Dermis blood vessel endothelial cell (primary cell): Measurements from ENCODE around the gene ENDOU. TPM values are rescaled to one million over a fixed set of nuclear protein-coding genes. Genes with fewer than 3 reads are reported as not detected.
A peak's percentile ranks its signal among the peaks of the same experiment; 100 is the strongest.

Source experiments
- DNase-seq: peaks from one replicate; pipeline ENCODE4 v3.0.0; 2010
- total RNA-seq: library from RNA; depleted of rRNA; stranded (reverse); fragments of >200 nt; gene quantifications from 2 replicates; pipeline ENCODE4 v1.2.3, GENCODE V29; 2014

Gene ENDOU
- total RNA-seq, 1 donor from 2014 or later, result not detected

DNA sequence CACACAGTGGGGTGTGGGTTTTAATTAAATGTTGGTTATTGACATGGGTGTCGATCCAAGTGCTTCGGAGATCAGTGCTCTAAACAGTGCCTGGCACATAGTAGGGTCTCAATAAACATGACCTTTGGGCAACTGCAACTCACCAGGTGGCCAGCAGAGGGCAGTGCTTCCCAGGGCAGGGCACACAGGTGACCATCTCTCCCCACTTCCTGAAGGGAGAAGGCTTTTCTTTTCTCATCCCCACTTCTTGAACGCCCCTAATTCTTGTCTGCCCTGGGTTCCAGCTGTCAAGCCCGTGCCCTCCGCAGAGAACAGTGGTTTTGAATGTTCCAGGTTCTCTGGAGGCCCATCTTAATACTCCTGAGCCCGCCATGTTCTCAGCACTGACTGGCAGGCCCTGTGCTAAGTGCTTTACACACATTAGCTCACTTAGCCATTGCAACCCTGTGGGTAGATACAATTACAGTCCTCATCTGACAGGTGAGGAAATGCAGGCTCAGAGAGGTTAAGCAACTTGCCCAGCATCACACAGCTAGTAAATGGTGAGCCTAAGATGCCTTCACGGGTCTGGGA, 17.0 kb upstream of the ENDOU start:
- peak; percentile 66 for DNase-seq

DNA sequence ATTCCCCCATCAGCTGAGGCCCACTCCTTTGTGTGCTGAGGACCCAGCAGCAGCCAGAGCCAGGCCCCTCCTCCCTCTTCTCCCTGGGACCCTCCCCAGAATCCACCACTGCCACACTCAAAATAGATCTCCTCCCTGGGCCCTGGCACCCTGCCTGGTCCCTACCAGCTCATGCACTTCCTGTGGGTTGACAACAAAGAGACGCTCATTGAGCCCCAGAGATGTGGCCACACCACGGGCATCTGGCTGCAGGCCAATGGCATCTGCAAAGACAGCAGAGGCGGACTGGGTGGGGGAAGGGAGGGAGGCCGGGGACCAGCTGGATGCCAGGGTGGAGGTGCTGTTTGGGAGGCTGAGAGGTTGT, 16.0 kb upstream of the ENDOU start:
- DNase-seq, result peak; percentile 52

DNA sequence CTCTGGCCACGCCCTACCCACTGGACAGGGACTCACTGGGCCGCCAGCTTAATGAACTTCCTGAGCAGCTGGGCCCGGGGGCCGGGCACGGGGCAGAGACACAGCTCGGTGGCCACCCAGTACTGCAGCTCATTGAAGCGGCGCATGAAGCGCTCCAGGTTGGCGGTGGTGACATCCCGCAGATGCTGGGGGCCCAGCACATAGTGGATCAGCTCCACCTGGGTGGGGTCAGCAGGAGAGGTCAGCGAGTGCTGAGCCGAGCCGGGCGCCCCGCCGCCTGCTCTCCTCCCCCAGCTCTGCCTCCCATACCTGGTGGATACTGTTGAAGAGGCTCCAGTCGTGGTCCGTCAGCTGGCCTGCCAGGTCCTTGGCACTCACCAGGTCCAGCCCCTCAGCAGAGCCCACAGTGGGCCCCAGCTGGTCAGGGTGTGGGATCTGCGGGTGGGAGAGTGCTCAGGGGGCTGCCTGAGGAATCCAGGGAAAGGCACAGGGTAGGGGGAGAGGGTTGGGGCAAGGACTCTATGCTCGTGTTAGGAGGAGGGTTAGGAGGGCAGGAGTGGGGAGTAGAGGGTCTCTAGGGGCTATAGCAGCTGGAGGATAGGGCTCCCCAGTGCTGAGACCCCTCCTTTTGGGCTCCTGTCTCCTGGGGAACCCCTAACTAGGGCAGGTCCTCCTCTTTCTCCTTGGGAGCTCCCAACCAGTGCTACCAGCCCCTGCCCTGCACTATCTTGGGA, 15.5 kb upstream of the ENDOU start:
- DNase-seq, result no peak

DNA sequence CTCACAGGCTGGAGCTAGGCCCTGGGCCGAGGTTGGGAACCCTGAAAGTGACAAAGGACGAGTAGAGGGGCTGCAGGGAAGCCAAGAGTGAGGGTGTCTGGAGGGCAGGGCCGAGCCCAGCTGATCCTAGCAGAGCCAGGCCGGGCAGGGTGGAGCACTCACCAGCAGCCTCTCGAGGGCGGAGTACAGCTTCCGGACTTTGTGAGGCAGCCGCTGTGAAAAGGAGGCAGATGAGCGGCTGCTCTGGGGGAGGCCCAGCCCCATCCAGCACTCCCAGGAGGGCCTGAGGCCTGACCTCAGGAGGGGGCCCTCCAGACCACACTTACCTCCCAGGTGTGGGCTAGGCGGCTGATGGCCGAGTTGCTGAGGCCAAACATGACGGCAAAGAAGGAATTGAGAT, 14.7 kb upstream of the ENDOU start:
- DNase-seq, result peak; percentile 44

DNA sequence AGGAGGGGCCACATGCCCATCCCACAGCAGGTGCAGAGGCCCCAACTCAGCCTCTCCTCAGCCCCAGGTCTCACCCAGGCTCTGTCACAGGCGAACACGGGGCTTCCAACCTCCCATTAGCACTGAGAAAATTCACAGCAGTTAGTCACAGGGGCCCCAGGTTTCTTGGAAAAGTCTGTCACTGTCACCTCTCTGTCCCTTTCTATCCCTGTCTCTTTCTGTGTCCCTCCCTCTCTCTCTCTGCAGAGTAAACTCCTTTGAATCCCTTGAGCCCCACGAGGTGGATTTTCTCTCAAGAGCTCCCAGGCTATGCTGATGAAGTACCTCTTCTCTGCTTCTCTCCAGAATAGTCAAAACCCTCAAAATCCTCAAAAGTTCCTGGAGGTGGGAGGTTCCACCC, 14.0 kb upstream of the ENDOU start:
- no peak for DNase-seq

DNA sequence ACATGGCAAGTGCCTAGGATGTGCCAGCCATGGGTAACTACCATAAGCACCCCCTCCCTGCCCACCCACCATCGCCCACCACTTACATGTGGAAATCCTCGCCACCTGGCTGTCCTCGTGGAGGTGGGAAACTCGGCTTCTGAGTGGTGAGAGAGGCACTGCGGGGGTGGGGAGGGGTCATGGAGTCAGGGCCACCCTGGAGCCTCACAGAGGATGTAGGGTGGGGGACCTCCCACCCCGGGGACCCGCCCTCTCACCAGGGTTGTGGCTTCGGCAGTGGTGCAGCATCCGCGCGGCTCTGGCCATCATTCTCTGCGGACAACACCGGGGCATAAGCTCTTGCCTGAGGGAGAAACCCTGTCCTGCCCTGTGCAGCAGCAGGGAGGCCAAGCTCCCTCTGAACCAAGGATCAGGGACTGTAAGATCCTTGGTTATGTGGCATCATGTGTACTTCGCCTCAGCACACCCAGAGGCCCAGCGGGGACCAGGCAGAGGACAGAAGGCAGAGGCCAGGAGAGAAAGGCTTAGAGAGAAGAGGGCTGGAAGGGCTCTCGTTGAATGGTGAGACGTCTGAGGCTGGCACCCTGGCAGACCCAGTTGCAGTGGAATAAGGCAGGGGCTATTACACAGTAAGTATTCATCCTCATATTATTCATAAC, 12.8 kb upstream of the ENDOU start:
- no peak for DNase-seq

DNA sequence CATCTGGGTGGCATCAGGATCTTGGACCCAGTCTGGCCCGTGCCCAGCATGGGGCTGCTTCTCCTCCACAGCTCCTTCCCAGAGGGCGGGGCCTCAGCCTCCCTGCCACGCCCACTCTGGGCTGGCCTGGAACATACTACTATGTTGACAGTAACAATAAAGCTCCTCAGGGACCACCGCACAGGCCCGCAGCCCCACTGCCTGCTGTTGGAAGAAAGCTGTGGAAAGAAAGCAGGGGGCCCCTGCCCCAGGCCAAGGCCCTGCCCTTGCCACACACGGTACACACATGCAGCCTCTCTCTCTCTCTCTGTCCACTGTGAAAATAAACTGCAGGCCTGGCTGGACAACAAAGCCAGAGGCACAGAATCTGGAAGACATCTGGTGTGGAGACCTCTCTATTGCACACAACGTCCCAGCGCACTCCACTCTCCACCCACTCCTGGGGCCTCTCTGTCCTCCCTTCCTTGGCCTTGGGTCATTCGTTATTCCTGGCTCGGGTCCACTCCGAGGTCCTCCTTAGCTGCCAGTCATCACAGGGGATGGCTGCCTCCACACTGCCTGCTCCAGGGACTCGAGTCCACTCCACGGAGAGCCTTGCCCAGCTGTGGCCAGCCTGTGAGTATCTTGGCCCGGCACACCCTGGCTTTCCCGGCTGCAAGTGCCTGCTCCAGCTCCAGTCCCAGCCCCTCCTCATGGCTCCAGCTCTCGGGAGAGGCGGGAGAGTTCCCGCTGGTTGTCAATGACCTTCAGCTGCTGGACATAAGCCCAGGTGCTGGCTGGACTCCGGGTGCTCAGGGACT, 11.8 kb upstream of the ENDOU start:
- no peak for DNase-seq

DNA sequence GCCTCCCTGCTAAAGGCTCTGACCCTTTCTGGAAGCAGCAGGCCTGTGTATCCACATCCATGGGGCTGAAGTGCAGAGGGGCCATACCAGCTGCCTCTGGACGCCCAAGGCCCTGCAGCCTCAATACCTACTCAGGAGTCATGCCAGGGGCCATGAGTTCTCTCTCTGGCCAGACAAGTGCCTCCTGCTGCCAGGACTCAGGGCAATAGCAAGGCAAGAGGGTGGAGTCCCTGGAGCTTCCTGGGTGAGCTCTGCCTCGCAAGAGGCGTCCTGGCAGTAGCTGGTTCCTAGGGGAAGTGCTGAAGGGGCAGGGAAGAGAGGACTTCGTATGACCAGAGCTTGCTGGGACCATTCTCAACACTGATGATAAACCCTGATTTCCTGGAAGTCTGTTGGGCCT, 10.9 kb upstream of the ENDOU start:
- no peak for DNase-seq

DNA sequence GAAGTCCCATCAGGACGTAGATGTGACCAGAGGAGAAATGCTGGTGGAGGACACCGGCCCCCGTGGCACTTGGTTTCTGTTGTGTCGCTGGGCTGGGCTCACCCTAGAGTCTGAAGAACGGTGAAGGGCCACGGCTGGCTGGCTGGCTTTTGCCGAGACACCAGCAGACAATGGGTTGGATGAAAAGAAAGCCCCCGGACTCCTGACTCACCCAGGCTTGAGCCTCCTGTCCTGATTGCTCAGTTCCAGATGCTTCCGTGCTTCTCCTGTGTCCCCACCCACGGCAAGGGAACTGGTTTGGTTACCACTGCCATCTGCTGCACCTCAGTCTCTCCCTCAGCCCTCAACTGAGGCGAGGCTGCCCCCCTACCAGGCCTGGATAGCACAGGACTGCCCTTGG, 10.4 kb upstream of the ENDOU start:
- peak; percentile 46 for DNase-seq

DNA sequence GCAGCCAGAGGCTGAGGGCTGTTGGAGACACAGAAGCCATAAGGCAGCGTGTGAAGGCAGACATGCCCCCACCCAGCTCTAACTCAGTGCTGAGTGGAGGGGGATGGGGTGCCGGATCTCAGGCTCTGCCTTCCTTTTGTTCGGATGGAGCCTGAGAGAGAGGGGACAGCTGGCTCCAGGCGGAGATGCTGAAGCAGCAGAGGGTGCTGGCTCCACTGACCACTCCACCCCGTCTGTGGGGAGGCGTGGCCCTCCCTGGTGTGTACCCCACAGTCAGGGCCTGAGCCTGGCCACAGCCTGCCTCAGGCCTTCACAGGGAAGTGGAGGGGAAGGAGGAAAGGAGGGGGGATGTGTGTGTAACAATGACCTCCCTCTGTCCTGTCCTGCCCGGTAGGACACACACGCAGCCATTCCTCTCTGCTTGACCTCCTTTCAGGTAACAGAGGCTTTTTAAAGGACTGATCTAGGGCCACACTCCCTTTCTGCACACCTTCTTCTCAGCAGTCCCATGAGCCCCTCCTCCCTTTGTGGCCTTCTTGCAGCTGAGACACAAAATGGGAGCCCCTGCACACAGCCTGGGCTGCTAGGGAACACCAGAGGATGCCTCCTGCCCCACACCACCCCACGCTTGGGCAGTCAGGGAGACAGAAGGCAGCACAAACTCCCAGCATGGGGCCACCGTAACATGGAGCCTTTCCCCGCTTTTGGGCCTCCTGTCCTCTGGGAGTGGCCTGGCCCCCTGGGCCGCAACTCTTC, 9.6 kb upstream of the ENDOU start:
- no peak for DNase-seq

DNA sequence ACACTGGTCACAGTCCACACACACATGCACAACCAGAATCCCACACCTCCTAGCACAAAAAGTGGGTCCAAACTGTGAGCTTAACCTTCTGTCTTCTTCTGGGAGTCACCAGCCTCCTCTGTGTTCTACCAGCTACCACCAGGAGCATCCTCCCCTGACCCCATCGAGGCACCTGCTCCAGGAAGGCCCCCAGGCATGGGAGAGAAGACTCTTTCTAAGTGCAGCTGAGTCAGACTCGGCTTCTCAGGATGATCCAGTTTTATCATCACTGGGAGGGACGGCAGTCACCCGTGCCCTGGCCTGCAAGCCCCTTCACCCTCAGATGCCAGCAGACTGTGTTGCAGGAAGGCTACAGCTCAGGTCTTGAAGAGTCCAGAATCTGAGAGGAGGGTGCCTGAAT, 7.9 kb upstream of the ENDOU start:
- no peak for DNase-seq

DNA sequence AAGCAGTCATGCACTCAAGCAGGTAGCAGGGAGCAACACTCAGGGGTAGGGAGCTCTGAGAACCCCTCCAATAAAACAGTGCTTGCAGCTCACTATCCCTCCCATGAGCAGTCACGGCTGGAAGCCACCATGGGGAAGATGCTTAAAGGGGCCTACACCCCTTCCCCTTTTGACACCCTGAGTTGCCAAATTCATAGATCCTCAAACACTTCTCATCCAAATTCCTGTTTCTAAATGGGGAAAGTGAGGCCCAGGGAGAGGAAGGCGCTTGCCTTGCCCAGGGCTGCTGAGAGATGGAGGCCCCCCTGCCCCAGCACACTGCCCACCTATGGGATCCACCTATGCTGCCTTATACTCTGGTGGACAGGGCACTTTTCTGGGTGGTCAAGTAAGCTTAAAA, 7.2 kb upstream of the ENDOU start:
- no peak for DNase-seq

DNA sequence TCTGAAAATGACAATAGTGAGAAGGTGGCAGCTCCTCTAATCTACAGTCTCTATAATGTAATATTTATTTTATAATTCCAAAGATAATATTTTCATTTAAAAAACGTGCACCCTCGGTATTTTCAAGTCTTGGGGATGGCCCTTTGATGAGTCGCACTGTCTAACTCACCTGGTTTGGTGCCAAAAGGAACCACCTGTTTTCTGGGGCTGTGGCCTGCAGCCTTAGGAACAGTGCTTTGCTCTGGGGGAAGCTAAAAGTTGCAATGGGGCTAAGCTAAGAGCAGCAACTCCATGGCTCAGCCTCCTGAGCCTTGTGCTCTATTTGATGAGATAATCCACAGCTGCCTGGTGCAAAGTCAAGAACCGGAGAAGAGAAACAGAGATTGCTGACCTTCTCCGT, 6.4 kb upstream of the ENDOU start:
- no peak for DNase-seq

DNA sequence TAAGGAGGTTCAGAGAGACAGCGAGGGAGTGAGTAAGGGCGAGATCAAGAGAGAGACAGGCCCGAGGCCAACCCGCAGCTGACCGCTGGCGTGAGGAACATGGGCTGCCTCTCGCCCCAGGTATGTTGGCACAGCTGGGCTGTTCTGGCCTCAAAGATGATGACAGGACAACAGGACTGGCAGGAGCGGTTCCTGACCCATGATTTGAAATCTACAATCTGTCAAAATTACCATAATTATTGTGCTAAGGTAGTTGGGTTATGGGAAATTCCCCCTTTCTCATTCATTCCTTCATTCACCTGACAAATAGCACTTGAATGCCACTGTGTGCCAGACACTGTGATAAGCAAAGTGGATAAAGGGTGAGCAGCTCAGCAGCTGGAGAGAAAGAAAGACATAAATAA, 5.1 kb upstream of the ENDOU start:
- no peak for DNase-seq

DNA sequence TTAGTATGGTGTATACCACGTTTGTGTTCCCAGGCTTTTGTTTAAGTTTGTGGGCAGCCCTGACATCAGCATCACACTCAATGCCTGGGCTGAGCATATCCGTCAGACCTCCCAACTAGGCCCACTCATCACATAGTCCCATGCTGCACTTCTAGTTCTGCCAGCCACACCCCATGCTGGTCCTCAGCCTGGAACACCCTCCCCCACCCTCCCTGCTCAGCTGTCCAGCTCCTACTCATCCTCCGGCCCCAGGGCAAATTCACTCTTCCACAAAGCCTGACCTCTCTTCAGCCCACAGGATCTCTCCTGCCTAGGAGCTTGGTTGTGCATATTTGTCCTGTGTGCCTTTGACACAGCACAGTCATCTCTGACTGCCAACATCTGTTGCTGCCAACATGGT, 3.9 kb upstream of the ENDOU start:
- no peak for DNase-seq

DNA sequence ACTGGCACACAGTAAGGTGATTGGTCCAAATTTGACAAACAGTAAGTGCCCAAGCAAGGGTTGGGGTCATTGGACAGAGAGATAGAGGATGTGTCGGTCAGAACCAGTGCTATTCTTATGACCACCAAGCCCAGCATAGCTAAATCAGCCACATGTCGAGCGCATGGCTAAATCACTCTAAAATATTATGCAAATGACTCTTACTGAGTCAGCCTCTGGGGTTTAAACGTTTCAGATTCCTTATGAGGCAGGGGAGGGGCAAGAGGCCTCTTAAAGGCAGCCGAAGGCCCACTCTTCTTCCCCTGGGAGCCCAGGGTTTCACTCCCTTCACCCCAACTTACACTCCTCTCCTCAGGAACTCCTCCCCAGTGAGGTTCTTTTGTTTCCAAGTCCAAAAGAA, 603 bp upstream of the ENDOU start:
- DNase-seq, result no peak

DNA sequence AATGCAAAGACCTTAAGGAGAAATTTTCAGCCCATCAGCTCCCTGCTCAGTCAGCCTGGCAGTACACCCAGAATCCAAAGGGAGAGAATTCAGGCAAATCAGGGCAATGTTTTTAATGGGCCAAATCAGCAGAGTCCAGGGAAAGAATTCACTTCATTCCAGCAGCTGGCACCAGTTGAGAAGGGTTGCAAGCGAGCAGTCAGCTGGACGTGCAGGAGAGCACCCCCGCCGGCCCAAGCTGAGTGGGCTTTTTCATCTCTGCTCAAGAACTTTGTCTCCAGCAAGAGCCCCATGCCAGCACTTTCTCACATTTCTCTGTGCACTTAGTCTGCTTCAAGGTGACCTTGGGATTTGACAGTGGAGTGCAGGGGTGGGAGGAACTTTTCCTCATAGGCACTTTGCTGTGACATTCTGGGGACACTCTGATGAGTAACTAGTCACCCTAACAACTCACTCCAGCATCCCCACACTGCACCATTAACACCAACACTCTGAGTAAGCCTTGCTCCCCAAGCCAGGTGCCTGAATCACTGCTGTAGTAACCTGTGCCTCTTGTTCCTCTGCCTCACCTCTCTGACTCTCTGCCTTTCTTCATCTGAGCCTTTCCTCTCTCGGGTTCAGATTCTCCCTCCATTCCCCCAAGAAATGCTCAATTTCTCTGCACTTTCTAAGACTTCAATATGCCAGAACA, 2.2 kb downstream of the ENDOU start:
- DNase-seq, result no peak

DNA sequence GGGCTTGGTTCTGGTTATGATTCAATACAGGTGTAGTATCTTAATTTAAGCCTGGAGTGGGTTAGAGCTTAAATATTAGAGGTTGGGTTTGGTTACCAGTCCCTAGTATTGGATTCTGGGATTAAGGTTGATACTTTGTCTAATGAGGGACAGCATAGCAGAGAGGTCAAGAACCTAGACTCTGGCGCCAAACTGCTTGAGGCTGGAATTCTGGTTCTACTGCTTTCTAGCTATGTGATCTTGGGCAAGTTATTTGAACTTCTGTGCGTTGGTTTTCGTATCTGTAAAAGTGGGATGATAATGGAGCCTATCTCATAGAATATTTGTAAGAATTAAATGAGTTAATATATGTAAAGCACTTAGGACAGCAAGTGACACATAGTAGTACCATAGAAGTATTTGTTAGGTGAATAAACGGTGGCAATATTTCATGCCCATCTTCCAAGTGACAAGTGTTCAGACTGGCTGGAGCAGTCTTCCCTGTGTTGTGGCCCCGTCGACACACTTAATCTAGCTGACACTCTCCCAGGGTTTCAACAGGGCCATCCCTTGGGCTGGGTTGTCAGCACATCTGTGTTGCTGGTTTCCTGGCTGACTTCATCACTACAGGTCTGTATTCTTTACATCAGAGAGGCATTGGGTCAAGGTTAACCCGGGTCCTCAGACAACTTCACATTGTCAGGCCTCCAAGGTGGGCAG, 3.0 kb downstream of the ENDOU start:
- no peak for DNase-seq

DNA sequence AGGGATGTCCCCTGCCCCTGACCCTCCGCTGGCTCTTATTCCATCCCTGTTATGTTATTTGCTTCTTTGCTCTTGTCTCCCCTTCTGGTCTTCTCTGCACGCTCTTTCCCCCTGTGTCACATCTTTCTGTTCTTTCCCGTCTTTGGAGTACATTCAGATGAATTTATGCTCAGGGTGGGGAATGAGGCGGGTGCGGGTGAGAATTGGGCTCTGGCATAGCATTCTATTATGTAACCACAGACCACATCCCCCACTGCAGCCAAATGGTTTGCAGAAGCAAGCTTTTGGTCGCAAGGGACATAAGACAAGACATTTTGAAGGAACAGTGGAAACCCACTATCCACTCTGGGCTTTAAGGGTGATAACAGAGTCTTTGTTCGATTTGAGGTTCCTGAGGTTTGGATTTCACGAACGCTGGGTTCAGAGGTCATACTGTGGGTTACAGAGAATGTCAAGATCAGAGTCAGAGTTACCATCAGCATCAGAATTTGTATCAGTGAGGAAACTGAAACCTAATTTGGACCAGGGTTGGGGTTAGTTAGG, 3.8 kb downstream of the ENDOU start:
- DNase-seq, result no peak

DNA sequence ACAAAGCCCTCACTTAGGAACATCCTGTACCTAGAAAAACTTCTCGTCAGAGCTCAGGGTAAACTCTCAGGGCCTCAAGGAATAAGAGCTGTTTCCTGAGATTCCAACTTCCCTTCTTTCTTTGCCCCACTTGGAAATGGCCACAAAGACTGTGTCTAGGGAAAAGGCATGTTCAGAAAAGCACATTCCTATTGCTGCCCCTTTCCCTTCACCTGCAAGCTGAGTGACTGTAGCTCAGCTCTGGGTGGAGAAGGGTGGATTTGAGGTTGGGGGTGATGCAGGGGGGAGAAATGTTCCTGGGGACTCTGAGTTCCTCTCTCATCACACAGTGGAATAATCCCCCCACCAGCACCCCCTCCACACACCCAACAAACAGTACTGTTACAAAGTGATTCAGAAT, 6.8 kb downstream of the ENDOU start:
- no peak for DNase-seq
